Measurements from ENCODE around the gene VSTM2L. TPM values are rescaled to one million over a fixed set of nuclear protein-coding genes. Genes with fewer than 3 reads are reported as not detected.

Gene VSTM2L
- total and polyA plus RNA-seq, 2 of the 13 experiments (the other 11 are each of a cell fraction or from before 2014, with no cell fraction given), result not detected

- WGBS (ENCODE audit: low lambda C conversion rate), result 11% methylated on average over 29 of the region's 32 CpGs
- TF ChIP-seq ZNF354B (CRISPR knock-in tag; IDR thresholded peaks at IDR 0.05) (no peak), ARID2 (CRISPR knock-in tag; IDR thresholded peaks at IDR 0.05; ENCODE audit: borderline replicate concordance) (no peak), ISL2 (CRISPR knock-in tag; IDR thresholded peaks at IDR 0.05) (no peak), FOXM1 (CRISPR knock-in tag; IDR thresholded peaks at IDR 0.05) (no peak), ZNF10 (CRISPR knock-in tag; IDR thresholded peaks at IDR 0.05; ENCODE audit: borderline replicate concordance, low read depth) (no peak), THAP11 (CRISPR knock-in tag; IDR thresholded peaks at IDR 0.05) (0 out of 2 replicates have a peak, but pooled peaks have one; percentile 25), ZXDC (CRISPR knock-in tag; IDR thresholded peaks at IDR 0.05) (0 out of 2 replicates have a peak, but pooled peaks have one; percentile 50), ZNF615 (CRISPR knock-in tag; IDR thresholded peaks at IDR 0.05; ENCODE audit: borderline replicate concordance) (no peak), SOX5 (CRISPR knock-in tag; IDR thresholded peaks at IDR 0.05; ENCODE audit: borderline replicate concordance) (peak; percentile 47; the same call in 1 of the 2 replicates), ZNF674 (CRISPR knock-in tag; IDR thresholded peaks at IDR 0.05; ENCODE audit: low read depth) (no peak), PAWR (CRISPR knock-in tag; IDR thresholded peaks at IDR 0.05; ENCODE audit: borderline replicate concordance) (0 out of 2 replicates have a peak, but pooled peaks have one; percentile 45), LCORL (IDR thresholded peaks at IDR 0.05) (no peak), LCORL (CRISPR knock-in tag; IDR thresholded peaks at IDR 0.05) (peak; percentile 19; the same call in 1 of the 2 replicates), CBX5 (CRISPR knock-in tag; IDR thresholded peaks at IDR 0.05; ENCODE audit: borderline replicate concordance) (0 out of 2 replicates have a peak, but pooled peaks have one; percentile 43), SNAPC5 (CRISPR knock-in tag; IDR thresholded peaks at IDR 0.05; ENCODE audit: borderline replicate concordance) (0 out of 2 replicates have a peak, but pooled peaks have one; percentile 49), CEBPG (CRISPR knock-in tag; IDR thresholded peaks at IDR 0.05) (peak; percentile 79), SRSF1 (optimal IDR thresholded peaks at IDR 0.05; ENCODE audit: low read depth, low read length) (no peak), NFE2 (CRISPR knock-in tag; IDR thresholded peaks at IDR 0.05) (no peak), SOX6 (IDR thresholded peaks at IDR 0.05) (no peak), SOX6 (CRISPR knock-in tag; IDR thresholded peaks at IDR 0.05) (peak; percentile 70), GATAD1 (CRISPR knock-in tag; IDR thresholded peaks at IDR 0.05) (no peak), GFI1 (CRISPR knock-in tag; IDR thresholded peaks at IDR 0.05; ENCODE audit: borderline replicate concordance) (no peak)
Observed at GRCh38 chr20:37885593-37886503, 17.1 kb upstream of the VSTM2L start.

More at GRCh38 chr20:37885593-37886503, 17.1 kb upstream of the VSTM2L start:
- Histone ChIP-seq H4K20me1 (ENCODE audit: insufficient read depth, low read length) (no peaks in the 10 kb centered on the region), H3K27me3 (ENCODE audit: control insufficient read depth in 1 of 2, insufficient read depth in 2 of 2, low read length in 2 of 2) (peaks cover 12 to 30% of the 10 kb centered on the region in 2 experiments; a peak in 4 of 5 replicates), H2AFZ (ENCODE audit: low read length) (no peak overlapping the region), H3K79me2 (ENCODE audit: insufficient read depth, low read length) (no peaks in the 10 kb centered on the region), H3K36me3 (replicated peaks in 1 of 2; ENCODE audit: control insufficient read depth in 1 of 2, insufficient read depth in 2 of 2, low read length in 2 of 2) (no peaks in the 10 kb centered on the region), H3K4me2 (ENCODE audit: low read depth, low read length) (peak overlapping the region; percentile 76), H3K9ac (ENCODE audit: insufficient read depth, low read depth, low read length) (peak overlapping the region; percentile 28; the same call in 1 of the 2 replicates), H3K9me3 (ENCODE audit: low read length) (no peaks in the 10 kb centered on the region), H3K27ac (ENCODE audit: extremely low read length, insufficient read depth, low read length) (no peak overlapping the region), H3K4me1 (ENCODE audit: insufficient read depth, low read length) (peaks cover 57% of the 10 kb centered on the region), H3K4me3 (replicated peaks in 1 of 3; ENCODE audit: insufficient read depth in 1 of 3, low read depth in 2 of 3, low read length in 3 of 3) (peak overlapping the region; percentile 5 to 59 (median 27); a peak in 3 of 6 replicates)
- POLR2A ChIA-PET, result no interaction called here
- BruUV-seq (replicated peaks), result no TSS peak
- in situ Hi-C loops (cut with HindIII; ENCODE audit: extremely low pct_ligation_motif_present, low pct_unique_long_range_greater_than_20kb) (no loop called here), intact Hi-C loops (cut with micrococcal nuclease; ENCODE audit: unreplicated experiment) (no loop called here)
- FAIRE-seq (peak; percentile 85), ATAC-seq (peak; percentile 1; the same call in 1 of the 3 replicates), DNase-seq (ENCODE audit: low spot score) (peak; percentile 69)
- CTCF ChIA-PET (ENCODE audit: low intra/inter-chr PET ratio, low total read pairs), result no interaction called here

Data from HepG2 (cell line).